ENCODE data around the gene GPR45.
"Not testable (repeated sequence)": the region's sequence is repeated elsewhere in the genome, so short reads cannot be mapped to it uniquely, and the experiment has no call there.

Gene GPR45, protein sequence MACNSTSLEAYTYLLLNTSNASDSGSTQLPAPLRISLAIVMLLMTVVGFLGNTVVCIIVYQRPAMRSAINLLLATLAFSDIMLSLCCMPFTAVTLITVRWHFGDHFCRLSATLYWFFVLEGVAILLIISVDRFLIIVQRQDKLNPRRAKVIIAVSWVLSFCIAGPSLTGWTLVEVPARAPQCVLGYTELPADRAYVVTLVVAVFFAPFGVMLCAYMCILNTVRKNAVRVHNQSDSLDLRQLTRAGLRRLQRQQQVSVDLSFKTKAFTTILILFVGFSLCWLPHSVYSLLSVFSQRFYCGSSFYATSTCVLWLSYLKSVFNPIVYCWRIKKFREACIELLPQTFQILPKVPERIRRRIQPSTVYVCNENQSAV

DNA sequence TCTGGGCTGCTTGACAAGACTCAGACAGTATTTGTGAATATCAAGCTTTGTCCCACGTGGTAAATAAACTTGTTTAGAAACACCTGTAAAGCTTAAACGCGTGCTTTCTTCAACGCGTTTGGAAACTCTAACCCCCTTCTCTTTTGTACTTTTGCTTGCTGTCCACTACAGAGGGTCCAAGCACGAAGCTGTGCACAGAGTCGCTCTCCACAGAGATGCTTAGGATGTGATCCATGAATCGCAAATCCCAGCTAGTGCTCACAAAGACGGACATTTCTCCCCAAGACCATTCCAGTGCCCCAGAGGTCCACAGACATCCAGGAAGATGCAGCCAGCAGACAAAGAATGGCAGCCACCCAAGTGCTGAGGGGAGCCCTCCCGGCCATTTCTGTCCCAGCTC is at the start of gene GPR45:
GPR45 (plus strand) TSS at position 301 of the 400 bp plus-strand sequence. CDS start 116 bp downstream, outside the sequence.
- no peak for DNase-seq (ENCODE audit: low read depth)

DNA sequence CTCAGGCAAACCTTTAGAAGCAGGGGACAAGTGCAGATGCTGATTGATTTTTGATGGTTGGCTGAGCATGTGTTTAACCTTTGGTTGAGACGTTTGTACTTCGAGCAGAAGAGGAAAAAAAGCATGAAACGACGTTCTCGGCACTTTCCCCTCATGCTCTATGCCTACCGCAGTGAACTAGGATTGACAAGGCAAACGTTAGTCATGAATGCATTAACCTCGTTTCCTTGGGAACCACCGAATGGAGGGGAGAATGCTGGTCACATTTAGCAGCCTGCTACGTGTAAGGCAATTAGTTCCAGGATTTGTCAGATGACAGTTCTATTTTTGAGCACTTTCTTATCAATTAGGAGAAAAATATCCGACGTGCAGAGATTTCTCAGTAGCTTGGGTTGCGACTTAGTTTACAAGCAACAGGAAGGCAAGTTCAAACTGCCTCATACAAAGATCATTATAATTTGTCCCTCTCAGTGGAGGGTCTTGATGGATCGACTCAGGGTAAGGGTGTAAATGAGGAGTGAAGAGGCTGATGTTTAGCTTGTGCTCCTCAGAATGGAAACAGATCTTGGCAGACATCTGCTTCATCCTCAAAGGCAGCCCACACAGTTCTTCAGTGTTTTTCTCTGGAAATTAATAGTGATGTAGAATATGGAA is 47.4 kb upstream of the GPR45 start:
- DNase-seq (ENCODE audit: low read depth), result no peak

DNA sequence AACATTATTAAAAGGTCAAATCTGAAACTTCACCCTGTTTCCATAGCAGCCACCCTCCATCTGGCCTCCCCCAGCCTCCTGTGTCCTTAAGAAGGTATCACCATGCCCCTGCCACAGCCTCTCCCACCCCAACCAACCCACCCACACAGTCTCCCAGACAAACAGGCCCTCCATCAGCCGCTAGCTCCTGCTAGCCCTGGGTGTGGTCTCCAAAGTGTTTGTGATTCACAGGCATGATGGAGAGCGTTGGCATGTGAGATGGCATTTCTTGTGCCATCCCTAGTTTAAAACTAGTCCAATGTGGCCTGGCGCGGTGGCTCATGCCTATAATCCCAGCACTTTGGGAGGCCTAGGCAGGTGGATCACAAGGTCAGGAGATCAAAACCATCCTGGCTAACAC is 44.9 kb upstream of the GPR45 start:
- no peak for DNase-seq (ENCODE audit: low read depth)

DNA sequence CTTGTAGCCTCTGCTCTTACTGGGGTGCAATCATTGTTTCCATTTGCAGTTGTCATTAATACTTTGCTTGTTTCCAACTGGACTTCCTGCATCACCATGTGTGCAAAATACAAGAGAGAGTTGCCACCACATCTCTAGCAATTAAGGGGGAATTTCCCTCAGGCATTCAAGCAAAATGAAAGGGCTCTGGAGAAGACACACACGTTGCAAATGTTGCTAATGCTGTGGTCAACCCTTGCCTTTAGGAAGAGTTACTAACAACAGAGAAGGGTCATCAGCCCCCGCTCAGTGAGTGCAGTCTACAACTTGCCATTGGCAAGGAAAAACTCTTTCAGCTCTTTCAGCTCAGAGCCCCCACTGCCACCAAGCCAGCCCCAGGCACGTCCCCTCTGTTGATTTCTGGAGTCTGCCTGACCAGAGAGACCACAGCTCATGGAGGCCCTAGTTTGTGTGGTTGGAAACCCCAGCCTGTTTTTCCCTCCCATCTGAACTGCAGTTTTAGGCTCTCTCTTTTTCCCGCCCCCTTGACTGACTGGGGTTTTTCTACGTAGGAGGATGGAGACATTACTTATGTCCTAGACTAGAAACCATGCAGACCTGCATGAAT is 25.9 kb upstream of the GPR45 start:
- no peak for DNase-seq (ENCODE audit: low read depth)

DNA sequence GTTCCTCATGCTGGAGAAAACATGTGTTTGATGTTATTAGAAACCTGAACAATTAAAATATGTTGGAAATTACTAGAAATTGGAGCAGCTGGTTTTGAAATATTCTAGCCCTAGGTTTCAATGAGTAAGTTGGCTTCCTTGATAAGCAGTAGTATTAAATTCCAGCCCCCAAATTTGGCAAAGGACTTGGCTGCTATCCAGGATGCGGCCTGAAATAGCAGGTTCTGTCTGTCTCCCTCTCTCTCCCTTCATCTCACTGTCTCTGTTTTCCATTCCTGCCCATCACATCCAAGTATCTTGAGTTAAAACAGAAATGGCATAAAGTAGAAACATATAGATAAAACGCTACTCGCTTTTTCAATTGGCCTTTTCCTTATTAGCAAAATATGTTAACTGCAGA is 20.9 kb upstream of the GPR45 start:
- no peak for DNase-seq (ENCODE audit: low read depth)

DNA sequence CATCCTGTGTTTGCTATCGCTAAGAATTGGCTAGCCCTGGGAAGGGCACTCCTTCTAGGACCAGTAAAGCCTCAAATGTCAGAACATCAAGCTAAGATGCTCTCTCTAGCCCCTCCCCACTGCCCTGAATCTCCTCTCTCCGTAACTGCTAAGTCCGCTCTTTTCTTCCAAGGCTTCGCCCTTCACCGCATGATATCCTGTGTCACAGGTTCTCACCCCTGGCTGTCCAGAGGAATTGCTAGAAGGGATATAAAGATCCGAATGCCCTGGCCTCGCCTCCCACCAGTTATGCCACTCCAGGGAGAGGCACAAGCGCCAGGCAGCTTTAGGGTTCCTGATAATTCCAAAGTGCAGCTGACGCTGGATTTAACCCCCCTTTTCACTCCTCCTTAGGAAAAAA is 17.1 kb upstream of the GPR45 start:
- no peak for DNase-seq (ENCODE audit: low read depth)

DNA sequence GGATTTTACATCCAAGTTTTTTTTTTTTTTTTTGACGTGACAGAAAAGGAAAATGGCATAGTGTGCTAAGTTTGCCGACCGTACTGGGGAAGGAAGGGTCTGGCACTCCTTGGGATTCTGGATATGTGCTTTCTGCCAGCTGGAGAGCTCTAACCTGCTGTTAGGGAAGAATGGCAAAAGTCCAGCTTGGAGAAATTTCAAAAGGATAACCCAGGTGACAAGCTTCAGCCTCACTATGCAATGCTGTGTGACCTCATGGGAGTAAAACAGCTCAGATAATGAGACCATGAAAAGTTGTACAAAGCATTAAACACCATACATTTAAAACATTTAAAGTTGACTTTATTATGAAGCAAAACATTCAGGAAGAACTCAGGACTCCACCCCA is 10.3 kb upstream of the GPR45 start:
- no peak for DNase-seq (ENCODE audit: low read depth)

DNA sequence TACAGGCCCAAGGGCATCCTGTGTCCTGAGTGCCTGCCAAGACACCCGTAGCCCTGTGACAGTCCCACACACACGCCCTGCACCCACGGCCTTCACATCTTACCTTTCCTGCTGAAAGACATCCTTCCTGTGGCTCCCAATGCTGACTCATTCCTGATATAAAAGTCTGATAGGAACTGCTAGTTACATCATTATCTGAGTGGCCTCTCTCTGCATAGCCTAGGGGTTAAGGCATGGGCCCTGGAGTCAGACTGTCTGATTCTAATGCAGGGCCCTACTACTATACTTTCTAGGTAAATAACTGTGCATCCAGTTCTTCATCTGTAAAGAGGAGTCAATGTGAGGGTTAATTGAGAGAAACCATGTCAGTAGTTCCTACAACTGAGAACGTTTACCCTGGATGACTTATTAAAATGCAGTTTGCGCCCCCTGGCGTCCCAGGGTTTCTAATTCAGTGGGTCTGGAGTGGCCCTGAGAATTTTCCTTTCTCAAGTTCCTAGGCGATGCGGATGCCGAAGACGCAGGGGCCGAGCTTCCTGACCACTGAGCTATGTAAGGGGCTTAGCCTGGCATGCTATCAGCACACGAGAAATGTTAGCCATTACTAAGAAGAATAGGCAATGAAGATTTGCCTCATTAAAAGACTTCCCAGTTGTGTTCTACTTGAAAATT is 6.0 kb upstream of the GPR45 start:
- DNase-seq (ENCODE audit: low read depth), result peak; percentile 27

DNA sequence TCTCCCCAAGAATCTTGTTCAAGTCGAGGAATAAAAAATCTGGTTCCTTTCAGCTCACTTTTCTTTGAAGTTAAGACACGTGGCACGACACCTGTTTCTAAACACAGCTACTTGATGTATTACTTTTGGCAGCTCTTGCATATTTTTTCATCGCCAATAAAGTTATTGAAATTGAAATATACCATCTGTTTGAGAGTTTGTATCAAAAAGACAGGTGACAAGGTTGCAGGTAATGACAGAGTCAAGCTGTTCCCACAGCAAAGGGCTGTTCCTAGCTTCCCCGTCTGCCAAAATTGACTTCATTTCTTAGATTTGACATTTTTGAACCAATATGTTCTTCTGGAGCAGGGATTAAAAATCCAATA is 5.5 kb upstream of the GPR45 start:
- DNase-seq (ENCODE audit: low read depth), result no peak

DNA sequence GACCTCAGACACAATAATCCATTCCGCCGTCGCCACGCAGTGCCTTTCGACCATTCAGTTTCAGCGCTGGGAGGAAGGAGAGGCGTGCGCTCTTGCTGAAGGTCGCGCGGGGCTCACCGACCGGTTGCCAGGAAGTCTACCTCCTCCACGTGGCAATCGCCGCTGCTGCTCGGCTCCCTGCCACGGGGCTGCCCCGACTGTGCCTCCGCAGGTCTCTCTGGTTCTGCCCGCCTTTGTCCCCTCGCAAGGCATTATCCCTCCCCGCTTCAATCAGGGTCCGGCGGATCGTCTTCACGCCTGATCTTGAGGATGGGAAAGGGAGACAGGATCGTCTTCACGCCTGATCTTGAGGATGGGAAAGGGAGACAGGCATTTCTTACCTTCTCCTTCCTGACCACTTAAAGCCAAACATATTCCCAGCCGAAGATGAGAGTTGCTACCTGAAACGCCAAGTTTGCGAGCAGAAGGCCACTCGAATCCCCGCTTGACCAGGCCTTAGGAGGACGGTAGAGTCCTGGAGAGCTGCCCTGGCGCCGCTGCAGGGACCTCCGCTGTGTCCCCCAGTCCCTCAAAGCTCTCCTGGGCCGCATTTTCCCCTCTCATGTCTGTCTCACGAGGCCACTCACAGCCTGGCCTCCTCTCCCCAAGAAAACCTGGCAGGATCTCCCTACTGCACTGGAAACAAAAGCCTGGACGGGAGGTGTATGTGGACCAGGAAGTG is 4.3 kb upstream of the GPR45 start:
- peak; percentile 2 for DNase-seq (ENCODE audit: low read depth)

DNA sequence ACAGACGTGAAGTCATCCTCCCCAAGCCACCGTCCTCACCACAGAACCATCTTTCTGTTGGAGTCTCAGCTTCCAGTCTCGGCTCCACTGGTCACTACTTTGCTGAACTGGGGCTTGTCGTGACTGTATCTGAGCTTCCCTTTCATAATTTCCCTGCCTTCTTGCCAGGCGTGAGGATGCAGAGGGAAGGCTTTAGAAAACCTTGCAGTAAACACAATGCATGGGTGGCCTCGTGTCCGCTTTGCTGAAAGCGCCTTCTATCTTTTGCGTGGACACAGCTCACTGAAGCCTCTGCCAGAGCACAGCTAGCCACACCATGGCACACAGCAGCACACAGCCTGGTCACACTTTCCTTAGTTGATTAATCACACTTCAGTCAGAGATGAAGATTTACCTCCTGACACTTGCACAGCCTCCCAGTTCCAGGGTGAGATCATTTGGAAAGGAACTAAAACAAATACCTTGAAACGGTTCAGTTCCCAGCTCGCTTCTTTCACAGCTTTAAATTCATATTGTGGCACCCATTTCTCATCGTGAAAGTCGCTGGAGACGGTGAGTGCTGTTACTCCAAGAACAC is 2.8 kb upstream of the GPR45 start:
- no peak for DNase-seq (ENCODE audit: low read depth)

DNA sequence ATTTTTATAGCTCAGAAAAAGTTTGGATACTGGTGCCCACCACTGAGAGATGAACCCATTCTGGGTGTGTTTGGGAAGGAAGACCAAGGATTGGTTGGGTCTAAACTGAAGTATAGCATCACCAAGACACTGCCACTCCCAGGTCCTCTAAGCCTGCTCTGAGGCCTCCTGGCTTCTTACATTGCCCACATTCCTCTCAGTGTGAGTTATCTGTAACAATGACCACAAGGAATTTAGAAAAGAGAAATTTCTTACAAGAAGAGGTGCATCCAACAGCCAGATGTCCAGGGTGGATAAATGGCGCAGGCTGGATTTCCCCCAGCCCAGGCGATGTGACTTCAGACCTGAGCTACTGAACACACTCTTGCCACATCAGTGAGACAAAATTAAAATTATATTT is 1.6 kb upstream of the GPR45 start:
- DNase-seq (ENCODE audit: low read depth), result no peak

DNA sequence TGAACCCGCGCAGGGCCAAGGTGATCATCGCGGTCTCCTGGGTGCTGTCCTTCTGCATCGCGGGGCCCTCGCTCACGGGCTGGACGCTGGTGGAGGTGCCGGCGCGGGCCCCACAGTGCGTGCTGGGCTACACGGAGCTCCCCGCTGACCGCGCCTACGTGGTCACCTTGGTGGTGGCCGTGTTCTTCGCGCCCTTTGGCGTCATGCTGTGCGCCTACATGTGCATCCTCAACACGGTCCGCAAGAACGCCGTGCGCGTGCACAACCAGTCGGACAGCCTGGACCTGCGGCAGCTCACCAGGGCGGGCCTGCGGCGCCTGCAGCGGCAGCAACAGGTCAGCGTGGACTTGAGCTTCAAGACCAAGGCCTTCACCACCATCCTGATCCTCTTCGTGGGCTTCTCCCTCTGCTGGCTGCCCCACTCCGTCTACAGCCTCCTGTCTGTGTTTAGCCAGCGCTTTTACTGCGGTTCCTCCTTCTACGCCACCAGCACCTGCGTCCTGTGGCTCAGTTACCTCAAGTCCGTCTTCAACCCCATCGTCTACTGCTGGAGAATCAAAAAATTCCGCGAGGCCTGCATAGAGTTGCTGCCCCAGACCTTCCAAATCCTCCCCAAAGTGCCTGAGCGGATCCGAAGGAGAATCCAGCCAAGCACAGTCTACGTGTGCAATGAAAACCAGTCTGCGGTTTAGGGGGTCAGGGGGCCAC is 897 bp downstream of the GPR45 start:
- no peak for DNase-seq (ENCODE audit: low read depth)

DNA sequence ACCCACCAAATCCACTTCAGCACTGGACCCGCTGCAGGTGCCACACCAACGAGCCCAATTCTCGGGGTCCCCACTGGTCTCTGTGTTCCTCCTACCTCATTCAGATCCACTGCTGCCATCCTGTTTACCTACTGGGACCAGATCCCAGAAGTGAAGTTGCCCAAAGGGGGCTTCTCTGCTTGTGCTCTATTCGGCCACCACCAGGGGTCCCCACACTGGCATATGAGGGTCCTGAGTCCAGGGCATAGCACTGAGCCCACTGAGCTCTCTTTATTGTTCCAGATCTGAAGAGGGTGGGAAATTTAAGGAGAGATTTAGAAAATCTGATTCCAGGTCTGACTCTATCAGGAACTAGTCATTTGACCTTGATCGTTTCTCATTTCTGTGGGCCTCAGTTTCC is 2.4 kb downstream of the GPR45 start:
- no peak for DNase-seq (ENCODE audit: low read depth)

DNA sequence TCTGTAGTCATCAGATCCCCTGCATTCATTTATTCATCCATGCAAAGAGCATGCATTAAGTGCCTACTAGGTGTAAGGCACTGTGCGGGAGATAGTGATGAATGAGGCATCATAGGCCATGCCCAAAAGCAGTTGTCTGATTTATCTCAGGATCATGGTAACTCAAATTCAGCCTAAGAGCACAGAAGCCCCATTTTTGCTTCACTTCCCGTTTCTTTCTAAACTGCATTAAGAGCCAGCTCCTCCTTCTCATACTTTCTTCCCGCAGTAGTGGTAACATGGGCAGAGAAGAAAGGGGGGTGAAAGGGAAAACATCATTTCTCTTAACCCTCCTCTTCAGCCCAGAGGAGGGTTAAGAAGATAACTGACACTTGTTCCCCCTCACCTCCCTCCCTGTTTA is 2.9 kb downstream of the GPR45 start:
- no peak for DNase-seq (ENCODE audit: low read depth)

DNA sequence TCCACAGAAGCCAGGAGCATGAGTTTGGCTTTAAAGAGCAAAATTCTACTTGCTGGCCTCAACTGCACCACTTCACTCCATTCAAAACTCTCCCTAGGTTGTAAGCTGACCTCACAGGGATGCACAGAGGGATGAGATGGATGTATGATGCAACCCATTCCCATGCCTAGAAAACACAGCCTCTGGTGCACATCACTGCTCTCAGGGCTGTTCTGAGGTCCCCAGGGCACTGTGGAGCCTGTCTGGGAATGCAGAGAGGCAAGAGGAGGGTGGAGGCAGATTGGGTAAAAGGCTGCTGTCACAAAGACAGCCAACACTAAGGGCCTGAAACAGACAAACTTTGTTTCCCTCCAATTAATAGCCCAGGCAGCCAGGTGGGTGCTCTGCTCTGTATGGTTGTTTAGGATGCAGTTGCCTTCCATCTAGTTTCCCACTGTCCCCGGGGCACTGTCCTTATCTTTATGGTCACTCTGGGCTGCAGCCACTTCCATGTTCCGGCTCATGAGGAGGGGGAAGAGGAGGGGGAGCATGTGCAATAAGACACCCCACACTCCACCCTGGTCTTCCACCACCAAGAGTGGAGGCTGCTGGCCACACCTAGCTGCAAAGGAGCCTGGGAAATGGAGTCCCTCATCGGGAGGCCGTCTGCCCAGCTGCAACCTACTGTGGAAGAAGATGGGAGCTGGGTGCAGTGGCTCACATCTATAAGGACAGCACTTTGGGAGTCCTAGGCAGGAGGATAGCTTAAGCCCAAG is 7.0 kb downstream of the GPR45 start:
- DNase-seq (ENCODE audit: low read depth), result no peak

DNA sequence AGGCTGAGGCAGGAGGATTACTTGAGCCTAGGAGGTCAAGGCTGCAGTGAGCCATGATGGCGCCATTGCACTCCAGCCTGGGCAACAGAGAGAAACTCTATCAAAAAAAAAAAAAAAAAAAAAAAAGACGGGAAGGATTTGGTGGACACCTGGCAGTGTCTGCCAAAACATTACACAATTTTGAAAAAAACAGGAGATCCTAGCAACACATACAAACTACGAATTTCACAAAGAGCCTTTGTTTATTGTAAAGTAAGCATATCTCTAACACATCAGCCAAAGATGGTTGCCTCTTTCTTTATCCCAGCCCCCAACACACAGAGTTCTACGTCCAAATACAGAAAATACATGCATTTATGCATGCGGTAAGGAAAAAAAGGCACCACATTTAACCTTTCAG is 7.6 kb downstream of the GPR45 start:
- DNase-seq (ENCODE audit: low read depth), result no peak

DNA sequence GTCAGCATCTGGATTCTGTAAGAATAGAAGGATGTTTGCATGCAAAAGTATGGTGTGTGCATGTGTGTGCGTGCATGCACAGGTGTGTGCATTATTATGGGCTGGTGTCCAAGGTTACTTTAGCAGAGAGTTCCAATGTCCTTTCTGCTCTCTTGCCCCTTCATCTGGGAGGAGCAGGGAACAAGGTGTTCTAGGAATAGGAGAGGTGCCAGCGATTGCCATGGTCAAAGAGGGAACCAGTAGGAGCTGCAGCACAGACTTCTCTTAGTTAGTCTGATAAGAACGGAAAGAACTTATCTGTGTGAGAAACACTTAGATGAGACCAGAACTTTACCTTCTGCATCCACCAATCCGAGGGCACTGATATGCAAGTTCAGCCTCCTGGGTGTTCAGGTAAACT is 8.3 kb downstream of the GPR45 start:
- no peak for DNase-seq (ENCODE audit: low read depth)

DNA sequence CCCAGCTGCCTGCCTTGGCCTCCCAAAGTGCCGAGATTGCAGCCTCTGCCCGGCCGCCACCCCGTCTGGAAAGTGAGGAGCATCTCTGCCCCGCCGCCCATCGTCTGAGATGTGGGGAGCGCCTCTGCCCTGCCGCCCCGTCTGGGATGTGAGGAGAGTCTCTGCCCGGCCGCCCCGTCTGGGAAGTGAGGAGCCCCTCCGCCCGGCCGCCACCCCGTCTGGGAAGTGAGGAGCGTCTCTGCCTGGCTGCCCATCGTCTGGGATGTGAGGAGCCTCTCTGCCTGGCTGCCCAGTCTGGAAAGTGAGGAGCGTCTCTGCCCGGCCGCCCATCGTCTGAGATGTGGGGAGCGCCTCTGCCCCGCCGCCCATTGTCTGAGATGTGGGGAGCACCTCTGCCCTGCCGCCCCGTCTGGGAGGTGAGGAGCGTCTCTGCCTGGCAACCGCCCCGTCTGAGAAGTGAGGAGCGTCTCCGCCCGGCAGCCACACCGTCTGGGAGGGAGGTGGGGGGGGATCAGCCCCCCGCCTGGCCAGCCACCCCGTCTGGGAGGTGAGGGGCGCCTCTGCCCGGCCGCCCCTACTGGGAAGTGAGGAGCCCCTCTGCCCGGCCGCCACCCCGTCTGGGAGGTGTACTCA is 9.6 kb downstream of the GPR45 start:
- DNase-seq (ENCODE audit: low read depth), result not testable (repeated sequence)

DNA sequence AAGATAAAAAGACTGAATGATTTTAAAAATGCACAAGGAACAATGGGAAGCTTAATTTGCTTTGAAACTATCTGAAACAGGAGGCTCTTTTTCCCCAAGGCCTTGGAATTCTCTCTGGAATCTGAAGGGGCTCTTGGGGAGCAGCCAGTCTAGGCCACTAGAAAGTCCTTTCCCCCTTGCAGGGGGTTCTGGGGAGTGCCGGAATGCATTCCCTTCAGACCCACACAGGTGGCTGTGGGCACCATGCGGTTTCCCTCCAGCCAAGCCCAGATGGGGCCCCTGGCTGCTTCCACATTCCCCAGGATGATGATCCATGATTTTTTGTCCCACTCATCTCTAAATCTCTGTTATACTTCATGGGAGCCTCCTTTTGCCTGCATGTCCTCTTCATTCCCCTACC is 10.7 kb downstream of the GPR45 start:
- no peak for DNase-seq (ENCODE audit: low read depth)
